ENCODE data around the gene FOSB. TPM values are rescaled to one million over a fixed set of nuclear protein-coding genes. Genes with fewer than 3 reads are reported as not detected.

FOSB gene
- total and polyA plus RNA-seq, 9 of the 15 experiments (the other 6 are each of a cell fraction or from before 2014, with no cell fraction given), result 0.11 to 2.7 (median 0.73) TPM

- no peak for TF ChIP-seq MYNN (IDR thresholded peaks at IDR 0.05)
- TF ChIP-seq MYNN (CRISPR knock-in tag; IDR thresholded peaks at IDR 0.05), result no peak
- no peak for TF ChIP-seq POLR2H (tag; IDR thresholded peaks at IDR 0.05; ENCODE audit: low read depth)
- no peak for TF ChIP-seq MTF1 (CRISPR knock-in tag; IDR thresholded peaks at IDR 0.05; ENCODE audit: borderline replicate concordance)
- TF ChIP-seq ETV1 (tag; conservative IDR thresholded peaks at IDR 0.05; ENCODE audit: low read depth), result 0 out of 2 replicates have a peak, but pooled peaks have one; percentile 8
- no peak for TF ChIP-seq HEY1 (CRISPR knock-in tag; IDR thresholded peaks at IDR 0.05; ENCODE audit: borderline replicate concordance)
- TF ChIP-seq, protein P1, sequence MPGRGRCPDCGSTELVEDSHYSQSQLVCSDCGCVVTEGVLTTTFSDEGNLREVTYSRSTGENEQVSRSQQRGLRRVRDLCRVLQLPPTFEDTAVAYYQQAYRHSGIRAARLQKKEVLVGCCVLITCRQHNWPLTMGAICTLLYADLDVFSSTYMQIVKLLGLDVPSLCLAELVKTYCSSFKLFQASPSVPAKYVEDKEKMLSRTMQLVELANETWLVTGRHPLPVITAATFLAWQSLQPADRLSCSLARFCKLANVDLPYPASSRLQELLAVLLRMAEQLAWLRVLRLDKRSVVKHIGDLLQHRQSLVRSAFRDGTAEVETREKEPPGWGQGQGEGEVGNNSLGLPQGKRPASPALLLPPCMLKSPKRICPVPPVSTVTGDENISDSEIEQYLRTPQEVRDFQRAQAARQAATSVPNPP (IDR thresholded peaks at IDR 0.05; ENCODE audit: borderline replicate concordance, insufficient read depth, insufficient read length), result no peak
- TF ChIP-seq RB1 (IDR thresholded peaks at IDR 0.05; ENCODE audit: low read depth), result peak; percentile 41; the same call in 1 of the 2 replicates
- no peak for TF ChIP-seq GTF2E2 (tag; IDR thresholded peaks at IDR 0.05)
- no peak for TF ChIP-seq SMARCA4 (IDR thresholded peaks at IDR 0.05)
- peak; percentile 99 for TF ChIP-seq C11orf30 (IDR thresholded peaks at IDR 0.05; ENCODE audit: low read depth)
- TF ChIP-seq NFIC (IDR thresholded peaks at IDR 0.05), result no peak
- no peak for TF ChIP-seq MBD1 (CRISPR knock-in tag; IDR thresholded peaks at IDR 0.05)
- no peak for TF ChIP-seq ZNF785 (CRISPR knock-in tag; IDR thresholded peaks at IDR 0.05)
- no peak for TF ChIP-seq ZNF512 (tag; IDR thresholded peaks at IDR 0.05)
- no peak for TF ChIP-seq ZBTB7A (IDR thresholded peaks at IDR 0.05; ENCODE audit: borderline replicate concordance, control insufficient read depth, low read depth, low read length)
- no peak for TF ChIP-seq THAP7 (CRISPR knock-in tag; IDR thresholded peaks at IDR 0.05)
- TF ChIP-seq ZNF263 (CRISPR knock-in tag; IDR thresholded peaks at IDR 0.05; ENCODE audit: borderline replicate concordance), result no peak
- no peak for TF ChIP-seq PTTG1 (tag; IDR thresholded peaks at IDR 0.05; ENCODE audit: low read depth)
- TF ChIP-seq DACH1 (IDR thresholded peaks at IDR 0.05; ENCODE audit: partially characterized antibody), result peak; percentile 22
- TF ChIP-seq KAT8 (IDR thresholded peaks at IDR 0.05; ENCODE audit: low read depth), result no peak
- no peak for TF ChIP-seq ZNF347 (CRISPR knock-in tag; IDR thresholded peaks at IDR 0.05; ENCODE audit: low read depth)
- no peak for TF ChIP-seq ZNF408 (CRISPR knock-in tag; IDR thresholded peaks at IDR 0.05; ENCODE audit: low read depth)
These were observed 21.5 kb upstream of the FOSB start (continued) for GRCh38 chr19:45446295-45446694.
